D721Med (cell line): ENCODE measurements around the gene MMD.
"Not testable (repeated sequence)": the region's sequence is repeated elsewhere in the genome, so short reads cannot be mapped to it uniquely, and the experiment has no call there.

Experiments
- DNase-seq: peaks from one replicate; pipeline ENCODE4 v3.0.0; 2011; ENCODE audit warnings: low spot score; ENCODE audit not compliant: insufficient read length
- FAIRE-seq: peaks from 2 replicates; lab custom pipeline; 2011; peaks lifted over from hg19 to GRCh38; lab: Jason Lieb, UNC
- CTCF ChIP-seq: IDR thresholded peaks from 2 replicates; pipeline ENCODE4 v1.5.1; 2012; ENCODE audit warnings: mild to moderate bottlenecking, control low read depth; ENCODE audit not compliant: insufficient read depth; ENCODE audit errors: missing control alignments

Gene MMD

GRCh38 chr17:55411463-55411855 is 10.2 kb downstream of the MMD start:
- TF ChIP-seq CTCF: no peak
- FAIRE-seq (no peak), DNase-seq (no peak)

GRCh38 chr17:55410722-55411462 is 10.7 kb downstream of the MMD start:
- FAIRE-seq (no peak), DNase-seq (no peak)
- TF ChIP-seq CTCF: no peak

- no peak for TF ChIP-seq CTCF
- DNase-seq (no peak), FAIRE-seq (no peak)
Measured at GRCh38 chr17:55409030-55409800, 12.4 kb downstream of the MMD start.

- FAIRE-seq (no peak), DNase-seq (no peak)
- no peak for TF ChIP-seq CTCF
Measured at GRCh38 chr17:55407641-55408566, 13.7 kb downstream of the MMD start.

GRCh38 chr17:55405600-55405999 is 16.0 kb downstream of the MMD start:
- TF ChIP-seq CTCF: no peak
- no peak for FAIRE-seq
- no peak for DNase-seq

GRCh38 chr17:55404197-55404596 is 17.4 kb downstream of the MMD start:
- not testable (repeated sequence) for FAIRE-seq, DNase-seq

GRCh38 chr17:55402374-55402773 is 19.3 kb downstream of the MMD start:
- FAIRE-seq: no peak
- no peak for TF ChIP-seq CTCF
- no peak for DNase-seq
